GM12865 (cell line): ENCODE data around the gene CFAP298.

Experiments used
- DNase-seq: peaks from one replicate; pipeline ENCODE4 v3.0.0; 2010; ENCODE audit warnings: low read depth
- H3K4me3 ChIP-seq: 2 replicates; pipeline ENCODE4 v1.5.1; 2011; ENCODE audit warnings: mild to moderate bottlenecking, low read depth, low read length, control low read depth
- TF ChIP-seq, protein P1 (sequence below): IDR thresholded peaks from 2 replicates; pipeline ENCODE4 v1.5.1; 2011; ENCODE audit warnings: low read length, control low read depth, low read depth, inconsistent platforms; ENCODE audit not compliant: insufficient read depth; ENCODE audit errors: missing control alignments

Gene CFAP298

DNA sequence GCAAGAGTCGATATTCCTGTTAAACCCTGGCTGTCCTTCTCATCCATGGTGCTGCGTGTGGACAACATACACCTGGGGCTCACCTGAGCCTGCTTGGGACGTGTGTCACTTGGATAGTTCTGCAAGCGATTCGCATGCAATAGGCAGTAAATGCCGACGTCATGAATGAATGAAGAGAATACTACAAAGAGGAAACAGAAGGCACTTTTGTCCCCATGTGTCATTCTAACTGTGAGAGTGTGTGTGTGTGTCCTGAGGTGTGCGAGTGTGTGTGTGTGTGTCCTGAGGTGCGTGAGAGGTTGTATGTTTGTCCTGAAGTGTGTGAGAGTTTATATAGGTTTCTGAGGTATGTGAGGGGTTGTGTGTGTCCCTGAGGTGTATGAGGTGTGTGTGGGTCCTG is 26.2 kb downstream of the CFAP298 start:
- DNase-seq: no peak
- no peak overlapping the region for H3K4me3 ChIP-seq
- TF ChIP-seq, protein P1, sequence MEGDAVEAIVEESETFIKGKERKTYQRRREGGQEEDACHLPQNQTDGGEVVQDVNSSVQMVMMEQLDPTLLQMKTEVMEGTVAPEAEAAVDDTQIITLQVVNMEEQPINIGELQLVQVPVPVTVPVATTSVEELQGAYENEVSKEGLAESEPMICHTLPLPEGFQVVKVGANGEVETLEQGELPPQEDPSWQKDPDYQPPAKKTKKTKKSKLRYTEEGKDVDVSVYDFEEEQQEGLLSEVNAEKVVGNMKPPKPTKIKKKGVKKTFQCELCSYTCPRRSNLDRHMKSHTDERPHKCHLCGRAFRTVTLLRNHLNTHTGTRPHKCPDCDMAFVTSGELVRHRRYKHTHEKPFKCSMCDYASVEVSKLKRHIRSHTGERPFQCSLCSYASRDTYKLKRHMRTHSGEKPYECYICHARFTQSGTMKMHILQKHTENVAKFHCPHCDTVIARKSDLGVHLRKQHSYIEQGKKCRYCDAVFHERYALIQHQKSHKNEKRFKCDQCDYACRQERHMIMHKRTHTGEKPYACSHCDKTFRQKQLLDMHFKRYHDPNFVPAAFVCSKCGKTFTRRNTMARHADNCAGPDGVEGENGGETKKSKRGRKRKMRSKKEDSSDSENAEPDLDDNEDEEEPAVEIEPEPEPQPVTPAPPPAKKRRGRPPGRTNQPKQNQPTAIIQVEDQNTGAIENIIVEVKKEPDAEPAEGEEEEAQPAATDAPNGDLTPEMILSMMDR: no peak

DNA sequence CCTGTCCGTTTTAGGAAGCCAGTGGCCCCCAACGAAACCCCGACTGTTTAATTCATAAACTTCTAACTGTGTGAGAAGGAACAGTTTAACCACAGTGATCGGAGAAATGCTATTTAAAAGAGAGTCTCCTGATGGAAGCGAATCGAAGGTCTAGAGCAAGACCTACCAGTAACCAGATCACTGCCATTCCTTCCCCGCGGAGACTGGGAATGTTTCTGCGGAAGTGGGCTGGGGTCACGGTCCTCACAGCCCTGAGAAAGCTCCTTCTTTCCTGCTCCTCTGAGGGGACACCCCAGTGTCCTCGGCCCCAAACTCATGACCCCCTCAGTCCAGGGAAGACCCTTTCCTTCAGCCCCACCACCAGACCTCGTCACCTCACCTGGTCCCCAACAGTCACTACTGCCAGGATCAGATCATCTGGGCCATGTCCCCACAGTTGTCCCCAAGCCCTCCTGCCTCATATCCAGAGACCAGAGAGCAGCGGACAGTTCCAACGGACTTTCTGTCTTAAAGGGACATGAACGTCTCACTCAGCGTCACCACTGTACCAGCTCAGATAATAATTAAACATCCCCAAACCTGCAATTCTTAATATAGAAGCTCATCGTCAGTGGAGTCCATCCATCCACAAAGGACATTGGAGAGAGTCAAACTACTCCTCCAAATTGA is 27.0 kb downstream of the CFAP298 start, which contains the start of gene TCP10L:
Gene TCP10L (minus strand): TSS at position 482 of the 669 bp plus-strand sequence. CDS start 1,219 bp downstream, outside the sequence.
- TF ChIP-seq, protein P1: no peak
- no peak within 1 kb of the TSS for H3K4me3 ChIP-seq
- no peak for DNase-seq

DNA sequence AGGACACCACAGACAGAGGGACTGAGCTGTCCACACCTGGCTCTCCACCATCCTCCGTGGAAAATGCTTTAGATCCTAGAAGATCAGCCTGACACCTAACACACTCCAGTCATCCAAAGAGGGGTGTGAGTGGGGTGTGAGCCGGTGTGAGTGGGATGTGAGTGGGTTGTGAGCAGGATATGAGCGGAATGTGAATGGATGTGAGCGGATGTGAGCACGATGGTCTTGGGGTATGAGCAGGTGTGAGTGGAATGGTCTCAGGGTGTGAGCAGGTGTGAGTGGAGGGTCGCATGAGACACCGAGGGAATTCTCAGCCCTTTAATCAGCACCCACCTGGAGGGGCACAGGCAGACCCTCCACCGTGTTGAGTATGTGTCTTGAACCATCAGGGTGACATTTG is 27.7 kb downstream of the CFAP298 start:
- no peak for DNase-seq
- no peak overlapping the region for H3K4me3 ChIP-seq
- TF ChIP-seq, protein P1: no peak

DNA sequence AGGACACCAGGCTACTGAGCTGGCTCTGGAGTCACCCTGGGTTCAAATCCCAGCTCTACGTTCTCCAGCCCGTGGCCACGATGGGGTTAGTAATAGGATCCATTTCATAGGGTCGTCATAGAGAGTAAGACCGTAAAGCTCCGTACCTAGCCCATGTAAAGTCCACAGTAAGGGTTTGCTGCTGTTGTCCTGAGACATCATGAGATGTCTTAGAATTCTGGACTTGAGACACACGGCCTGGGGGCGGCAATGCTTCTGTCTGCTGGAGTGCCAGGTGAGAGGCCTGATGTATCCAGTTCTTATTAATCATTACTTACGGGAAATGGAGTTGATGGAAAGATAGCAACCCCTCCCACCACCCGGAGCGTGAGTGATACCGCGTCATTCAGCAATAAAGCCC is 30.4 kb downstream of the CFAP298 start:
- TF ChIP-seq, protein P1: no peak
- H3K4me3 ChIP-seq: no peak overlapping the region
- DNase-seq: no peak

DNA sequence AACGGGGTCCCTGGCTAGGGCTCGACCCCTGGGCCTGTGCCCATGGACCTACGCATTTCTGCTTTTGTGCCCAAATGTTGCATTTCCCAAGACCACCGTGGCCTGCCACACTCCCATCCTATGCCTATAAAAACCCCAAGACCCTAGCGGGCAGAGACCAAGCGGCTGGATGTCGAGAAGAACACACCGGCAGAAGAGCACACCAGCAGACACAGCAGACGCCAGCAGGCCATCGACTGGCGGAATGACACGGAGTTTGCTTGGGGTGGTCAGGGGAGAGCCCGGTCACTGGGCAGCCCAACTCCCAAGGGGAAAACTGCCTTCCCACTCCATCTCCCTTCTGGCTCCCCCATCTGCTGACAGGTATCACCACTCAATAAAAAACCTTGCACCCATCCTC is 31.2 kb downstream of the CFAP298 start:
- no peak for DNase-seq
- TF ChIP-seq, protein P1: no peak

DNA sequence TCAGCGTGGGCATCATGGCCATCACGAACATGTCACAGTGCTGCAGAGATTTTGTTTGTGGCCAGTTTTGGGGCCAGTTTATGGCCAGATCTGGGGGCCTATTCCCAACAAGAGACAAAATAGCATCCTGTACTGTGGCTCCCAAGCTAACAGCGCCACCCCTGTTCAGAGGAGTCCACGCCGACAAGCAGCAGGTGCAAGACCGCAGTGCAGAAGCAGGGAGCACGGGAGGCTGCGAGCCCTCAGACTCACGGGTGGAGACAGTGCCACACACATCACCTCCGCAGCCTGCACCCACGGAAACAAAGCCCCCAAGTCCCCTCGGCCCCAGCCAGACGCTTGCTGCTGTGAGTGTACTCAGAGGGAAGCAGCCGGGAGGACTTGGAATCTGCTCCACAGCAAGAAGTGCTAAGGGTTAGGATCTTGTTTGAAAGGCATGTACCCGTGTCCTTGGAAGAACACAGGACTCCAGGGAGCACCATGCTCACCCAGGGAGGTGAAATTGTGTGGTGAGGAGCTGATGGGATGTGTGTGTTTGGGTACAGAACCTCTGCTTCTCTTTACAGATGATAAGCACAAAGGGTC is 34.0 kb downstream of the CFAP298 start:
- no peak for DNase-seq

More for the DNA sequence above, 31.2 kb downstream of the CFAP298 start:
- no peak overlapping the region for H3K4me3 ChIP-seq

More for the DNA sequence above, 34.0 kb downstream of the CFAP298 start:
- no peak overlapping the region for H3K4me3 ChIP-seq
- TF ChIP-seq, protein P1: no peak
